Ishikawa (cell line): ENCODE data around the gene CLDN4.

ENCODE experiments used
- CEBPB ChIP-seq: IDR thresholded peaks from 2 replicates; pipeline ENCODE4 v1.6.1; 2012
- CREB1 ChIP-seq: IDR thresholded peaks from 2 replicates; pipeline ENCODE4 v1.6.1; 2012; ENCODE audit warnings: low read depth
- EGR1 ChIP-seq: IDR thresholded peaks from 2 replicates; pipeline ENCODE4 v1.6.1; 2012
- EP300 ChIP-seq: IDR thresholded peaks from 2 replicates; pipeline ENCODE4 v1.6.1; 2012; ENCODE audit warnings: borderline replicate concordance
- FOXM1 ChIP-seq: IDR thresholded peaks from 2 replicates; pipeline ENCODE4 v1.6.1; 2012; ENCODE audit warnings: low read depth, borderline replicate concordance
- NFIC ChIP-seq: IDR thresholded peaks from 2 replicates; pipeline ENCODE4 v1.6.1; 2012
- RAD21 ChIP-seq: IDR thresholded peaks from 2 replicates; pipeline ENCODE4 v1.6.1; 2012; ENCODE audit warnings: low read depth
- TAF1 ChIP-seq: IDR thresholded peaks from 2 replicates; pipeline ENCODE4 v1.6.1; 2012; ENCODE audit warnings: low read depth, mild to moderate bottlenecking
- TCF12 ChIP-seq: IDR thresholded peaks from 2 replicates; pipeline ENCODE4 v1.6.1; 2012; ENCODE audit warnings: low read depth
- TEAD4 ChIP-seq: IDR thresholded peaks from 2 replicates; pipeline ENCODE4 v1.6.1; 2012
- USF1 ChIP-seq: IDR thresholded peaks from 2 replicates; pipeline ENCODE4 v1.6.1; 2012
- YY1 ChIP-seq: IDR thresholded peaks from 2 replicates; pipeline ENCODE4 v1.6.1; 2012; ENCODE audit warnings: low read depth
- ZBTB7A ChIP-seq: IDR thresholded peaks from 2 replicates; pipeline ENCODE4 v1.6.1; 2012; ENCODE audit warnings: low read depth
- TF ChIP-seq, protein P1 (sequence below): IDR thresholded peaks from 2 replicates; pipeline ENCODE4 v1.6.1; 2012; ENCODE audit warnings: low read depth, mild to moderate bottlenecking

CLDN4 gene

DNA sequence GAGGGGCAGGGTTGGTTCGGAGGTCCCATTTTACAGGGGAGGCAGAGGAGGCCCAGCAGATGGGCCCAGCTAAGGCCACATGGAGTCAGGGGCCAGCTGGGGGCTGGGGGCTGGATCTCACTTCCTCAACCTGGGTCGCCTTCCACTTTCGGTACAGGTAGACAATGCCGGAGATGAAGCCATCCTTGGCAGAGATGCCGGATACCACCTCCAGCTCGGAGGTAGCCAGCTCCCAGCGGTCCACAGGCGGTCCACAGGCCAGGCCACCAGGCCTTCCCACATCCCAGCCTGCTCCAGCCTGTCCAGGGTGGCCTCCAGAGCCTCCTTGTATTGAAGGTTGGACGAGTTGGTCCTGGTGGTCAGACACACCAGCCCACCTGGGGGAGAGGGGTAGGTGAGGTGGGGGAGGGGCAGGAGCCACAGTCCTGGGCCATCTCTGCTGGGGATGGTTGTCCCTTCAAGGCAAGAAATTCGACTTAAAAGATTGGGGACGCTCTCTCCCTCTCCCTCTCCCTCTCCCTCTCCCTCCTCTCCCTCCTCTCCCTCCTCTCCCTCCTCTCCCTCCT is 3.9 kb downstream of the CLDN4 start:
- TF ChIP-seq TCF12 (no peak), USF1 (no peak), EP300 (no peak), ZBTB7A (peak; percentile 37; the same call in 1 of the 2 replicates), CEBPB (no peak)

GRCh38 chr7:73838642-73839041 is 7.8 kb downstream of the CLDN4 start:
- no peak for TF ChIP-seq TEAD4
- TF ChIP-seq EGR1 = no peak
- no peak for TF ChIP-seq YY1
- no peak for TF ChIP-seq NFIC
- no peak for TF ChIP-seq TAF1
- TF ChIP-seq FOXM1 = no peak
- TF ChIP-seq USF1 = no peak
- no peak for TF ChIP-seq CEBPB
- TF ChIP-seq CREB1 = no peak
- TF ChIP-seq EP300 = no peak
- TF ChIP-seq, protein P1, sequence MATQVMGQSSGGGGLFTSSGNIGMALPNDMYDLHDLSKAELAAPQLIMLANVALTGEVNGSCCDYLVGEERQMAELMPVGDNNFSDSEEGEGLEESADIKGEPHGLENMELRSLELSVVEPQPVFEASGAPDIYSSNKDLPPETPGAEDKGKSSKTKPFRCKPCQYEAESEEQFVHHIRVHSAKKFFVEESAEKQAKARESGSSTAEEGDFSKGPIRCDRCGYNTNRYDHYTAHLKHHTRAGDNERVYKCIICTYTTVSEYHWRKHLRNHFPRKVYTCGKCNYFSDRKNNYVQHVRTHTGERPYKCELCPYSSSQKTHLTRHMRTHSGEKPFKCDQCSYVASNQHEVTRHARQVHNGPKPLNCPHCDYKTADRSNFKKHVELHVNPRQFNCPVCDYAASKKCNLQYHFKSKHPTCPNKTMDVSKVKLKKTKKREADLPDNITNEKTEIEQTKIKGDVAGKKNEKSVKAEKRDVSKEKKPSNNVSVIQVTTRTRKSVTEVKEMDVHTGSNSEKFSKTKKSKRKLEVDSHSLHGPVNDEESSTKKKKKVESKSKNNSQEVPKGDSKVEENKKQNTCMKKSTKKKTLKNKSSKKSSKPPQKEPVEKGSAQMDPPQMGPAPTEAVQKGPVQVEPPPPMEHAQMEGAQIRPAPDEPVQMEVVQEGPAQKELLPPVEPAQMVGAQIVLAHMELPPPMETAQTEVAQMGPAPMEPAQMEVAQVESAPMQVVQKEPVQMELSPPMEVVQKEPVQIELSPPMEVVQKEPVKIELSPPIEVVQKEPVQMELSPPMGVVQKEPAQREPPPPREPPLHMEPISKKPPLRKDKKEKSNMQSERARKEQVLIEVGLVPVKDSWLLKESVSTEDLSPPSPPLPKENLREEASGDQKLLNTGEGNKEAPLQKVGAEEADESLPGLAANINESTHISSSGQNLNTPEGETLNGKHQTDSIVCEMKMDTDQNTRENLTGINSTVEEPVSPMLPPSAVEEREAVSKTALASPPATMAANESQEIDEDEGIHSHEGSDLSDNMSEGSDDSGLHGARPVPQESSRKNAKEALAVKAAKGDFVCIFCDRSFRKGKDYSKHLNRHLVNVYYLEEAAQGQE = no peak
- TF ChIP-seq RAD21 = no peak
- TF ChIP-seq ZBTB7A = no peak
- no peak for TF ChIP-seq TCF12

GRCh38 chr7:73839290-73839689 is 8.5 kb downstream of the CLDN4 start:
- no peak for TF ChIP-seq EP300
- TF ChIP-seq NFIC = no peak

- TF ChIP-seq, protein P1 = no peak
- TF ChIP-seq EP300 (no peak), RAD21 (no peak), CEBPB (no peak), TAF1 (no peak), CREB1 (no peak)
Measured at GRCh38 chr7:73839743-73840714, 9.2 kb downstream of the CLDN4 start.

- TF ChIP-seq CEBPB (no peak), TEAD4 (no peak)
- TF ChIP-seq, protein P1 = no peak
Measured at GRCh38 chr7:73840715-73841379, 10.1 kb downstream of the CLDN4 start.
